OCI-LY3 (cell line): ENCODE results near the gene FNIP2.

ENCODE experiments used
- H2AFZ ChIP-seq: fragments of 200-600, 300-600 bp; shearing (Covaris generic); 2 replicates; pipeline ENCODE4 v1.6.0; 2014; ENCODE audit warnings: antibody characterized with exemption, low read depth, low read length
- H3K27ac ChIP-seq: fragments of 200-600, 300-600 bp; sonication (generic); 2 replicates; pipeline ENCODE4 v1.5.1; 2014; ENCODE audit warnings: mild to moderate bottlenecking, low read length, moderate library complexity, mixed read lengths
- H3K27me3 ChIP-seq: fragments of 200-600, 300-600 bp; sonication (generic); 2 replicates; pipeline ENCODE4 v1.6.1; 2014; ENCODE audit warnings: low read depth, low read length, mixed read lengths
- H3K36me3 ChIP-seq: fragments of 200-600, 300-600 bp; sonication (generic); replicated peaks from 2 replicates; pipeline ENCODE3; 2014; ENCODE audit warnings: low read depth, low read length, mixed read lengths
- H3K4me1 ChIP-seq: fragments of 300-600, 200-600 bp; sonication (generic); 2 replicates; pipeline ENCODE4 v1.6.1; 2014; ENCODE audit warnings: low read length, mixed read lengths
- H3K4me2 ChIP-seq: fragments of 200-600, 300-600 bp; sonication (generic); 2 replicates; pipeline ENCODE4 v1.6.1; 2014; ENCODE audit warnings: low read length, mixed read lengths
- H3K4me3 ChIP-seq: fragments of 300-600, 200-600 bp; sonication (generic); 2 replicates; pipeline ENCODE4 v1.5.1; 2014; ENCODE audit warnings: antibody characterized with exemption, mild to moderate bottlenecking, low read length, moderate library complexity
- H3K79me2 ChIP-seq: fragments of 300-600, 200-600 bp; shearing (Covaris generic); 2 replicates; pipeline ENCODE4 v1.6.1; 2014; ENCODE audit warnings: mild to moderate bottlenecking, low read length, mixed read lengths
- H3K9ac ChIP-seq: fragments of 300-600, 200-600 bp; shearing (Covaris generic); 2 replicates; pipeline ENCODE4 v1.6.0; 2014; ENCODE audit warnings: mild to moderate bottlenecking, low read length, moderate library complexity
- H3K9me3 ChIP-seq: fragments of 200-600, 300-600 bp; shearing (Covaris generic); 2 replicates; pipeline ENCODE4 v1.6.1; 2014; ENCODE audit warnings: low read length, mixed read lengths; ENCODE audit not compliant: insufficient read depth
- H4K20me1 ChIP-seq: fragments of 200-600, 300-600 bp; sonication (generic); 2 replicates; pipeline ENCODE4 v1.6.1; 2016; ENCODE audit warnings: low read length, mixed read lengths; ENCODE audit not compliant: insufficient read depth
- EZH2phosphoT487 ChIP-seq: fragments of 200-600 bp; shearing (Covaris generic); IDR thresholded peaks from 2 replicates; pipeline ENCODE4 v1.6.1; 2018; ENCODE audit warnings: antibody characterized with exemption, mixed run types, low read depth
- TF ChIP-seq, protein P1 (sequence below): fragments of 200-600, 300-600 bp; sonication (generic); IDR thresholded peaks from 2 replicates; pipeline ENCODE4 v1.5.1; 2014; ENCODE audit warnings: antibody characterized with exemption, low read length, low read depth

The FNIP2 gene

GRCh38 chr4:158865520-158866177 lies 96.8 kb downstream of the FNIP2 start:
- Histone ChIP-seq H2AFZ (no peak overlapping the region), H3K4me1 (peaks cover 16% of the 10 kb centered on the region), H3K79me2 (no peaks in the 10 kb centered on the region), H3K9ac (no peak overlapping the region), H3K9me3 (no peaks in the 10 kb centered on the region), H4K20me1 (no peaks in the 10 kb centered on the region), H3K36me3 (no peaks in the 10 kb centered on the region), H3K27ac (no peak overlapping the region), H3K27me3 (peaks cover 70% of the 10 kb centered on the region), H3K4me2 (peak overlapping the region; percentile 68), H3K4me3 (peak overlapping the region; percentile 12)
- TF ChIP-seq, protein P1, sequence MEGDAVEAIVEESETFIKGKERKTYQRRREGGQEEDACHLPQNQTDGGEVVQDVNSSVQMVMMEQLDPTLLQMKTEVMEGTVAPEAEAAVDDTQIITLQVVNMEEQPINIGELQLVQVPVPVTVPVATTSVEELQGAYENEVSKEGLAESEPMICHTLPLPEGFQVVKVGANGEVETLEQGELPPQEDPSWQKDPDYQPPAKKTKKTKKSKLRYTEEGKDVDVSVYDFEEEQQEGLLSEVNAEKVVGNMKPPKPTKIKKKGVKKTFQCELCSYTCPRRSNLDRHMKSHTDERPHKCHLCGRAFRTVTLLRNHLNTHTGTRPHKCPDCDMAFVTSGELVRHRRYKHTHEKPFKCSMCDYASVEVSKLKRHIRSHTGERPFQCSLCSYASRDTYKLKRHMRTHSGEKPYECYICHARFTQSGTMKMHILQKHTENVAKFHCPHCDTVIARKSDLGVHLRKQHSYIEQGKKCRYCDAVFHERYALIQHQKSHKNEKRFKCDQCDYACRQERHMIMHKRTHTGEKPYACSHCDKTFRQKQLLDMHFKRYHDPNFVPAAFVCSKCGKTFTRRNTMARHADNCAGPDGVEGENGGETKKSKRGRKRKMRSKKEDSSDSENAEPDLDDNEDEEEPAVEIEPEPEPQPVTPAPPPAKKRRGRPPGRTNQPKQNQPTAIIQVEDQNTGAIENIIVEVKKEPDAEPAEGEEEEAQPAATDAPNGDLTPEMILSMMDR = no peak
- no peak for TF ChIP-seq EZH2phosphoT487

DNA sequence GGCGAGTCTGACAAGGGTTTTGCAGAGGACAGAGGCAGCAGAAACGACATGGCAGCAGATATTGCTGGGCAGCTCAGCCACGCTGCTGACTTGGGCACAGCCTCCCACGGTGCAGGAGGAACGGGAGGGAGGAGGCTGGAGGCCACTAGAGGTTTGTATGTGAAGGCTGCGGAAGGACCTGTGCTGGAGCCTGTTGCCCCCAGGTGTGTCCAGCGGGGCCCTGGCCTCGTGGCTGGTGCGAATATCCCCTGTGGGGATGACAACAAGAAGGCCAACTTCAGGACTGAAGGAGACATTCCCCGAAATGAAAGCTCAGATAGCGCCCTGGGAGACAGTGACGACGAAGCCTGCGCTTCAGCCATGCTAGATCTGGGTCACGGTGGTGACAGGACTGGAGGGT lies 100.2 kb downstream of the FNIP2 start:
- peaks cover 13% of the 10 kb centered on the region for H3K4me1 ChIP-seq
- no peak overlapping the region for H3K27ac ChIP-seq
- H3K79me2 ChIP-seq = no peaks in the 10 kb centered on the region
- no peak overlapping the region for H3K4me2 ChIP-seq
- H3K9me3 ChIP-seq = no peaks in the 10 kb centered on the region
- peaks cover 46% of the 10 kb centered on the region for H3K27me3 ChIP-seq
- H3K4me3 ChIP-seq = no peak overlapping the region
- no peak for TF ChIP-seq EZH2phosphoT487
- TF ChIP-seq, protein P1 = no peak
- H3K9ac ChIP-seq = no peak overlapping the region
- no peaks in the 10 kb centered on the region for H4K20me1 ChIP-seq
- no peak overlapping the region for H2AFZ ChIP-seq
- no peaks in the 10 kb centered on the region for H3K36me3 ChIP-seq

DNA sequence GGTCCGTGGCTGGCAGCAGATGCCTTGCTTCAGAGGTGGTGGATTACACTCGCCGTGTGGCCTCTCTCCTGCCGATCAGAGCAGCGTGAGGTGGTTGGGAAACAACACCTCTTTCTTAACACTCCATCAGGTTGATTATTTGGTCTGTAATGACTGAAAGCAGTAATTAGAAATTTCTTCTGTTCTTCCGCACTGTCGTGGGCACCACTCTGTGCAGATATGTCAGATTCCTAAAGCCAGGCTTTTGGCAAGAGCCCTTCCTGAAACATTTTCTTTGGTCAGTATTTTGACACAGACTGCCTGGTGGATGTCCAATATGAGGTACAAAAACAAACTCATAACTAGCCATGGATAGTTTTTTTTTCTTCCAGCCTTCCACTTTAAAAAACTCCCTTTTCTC lies 100.9 kb downstream of the FNIP2 start:
- H4K20me1 ChIP-seq = no peaks in the 10 kb centered on the region
- H3K9ac ChIP-seq = no peak overlapping the region
- TF ChIP-seq EZH2phosphoT487 = no peak
- TF ChIP-seq, protein P1 = no peak

DNA sequence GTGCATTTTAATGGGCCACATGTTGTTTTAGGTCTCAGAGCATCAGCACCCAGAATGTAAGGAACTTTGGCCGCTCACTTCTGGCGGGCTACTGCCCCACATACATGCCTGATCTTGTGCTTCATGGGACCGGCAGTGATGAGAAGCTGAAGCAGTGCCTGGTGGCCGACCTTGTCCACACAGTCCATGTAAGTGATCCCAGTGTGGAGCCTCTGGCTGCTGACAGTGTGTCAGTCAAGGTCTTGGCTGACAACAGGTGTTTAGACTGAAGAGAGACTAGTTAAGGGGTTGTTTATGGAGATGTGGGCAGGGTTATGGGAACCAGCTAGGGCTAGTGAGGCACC lies 101.4 kb downstream of the FNIP2 start:
- Histone ChIP-seq H3K27ac (no peak overlapping the region), H3K4me3 (no peak overlapping the region), H2AFZ (no peak overlapping the region)

More for the DNA sequence above, 100.9 kb downstream of the FNIP2 start:
- Histone ChIP-seq H3K4me3 (no peak overlapping the region), H3K27ac (no peak overlapping the region), H3K4me2 (no peak overlapping the region), H3K36me3 (no peaks in the 10 kb centered on the region), H3K4me1 (peaks cover 13% of the 10 kb centered on the region), H3K79me2 (no peaks in the 10 kb centered on the region), H2AFZ (no peak overlapping the region), H3K27me3 (peaks cover 39% of the 10 kb centered on the region), H3K9me3 (no peaks in the 10 kb centered on the region)

More for the DNA sequence above, 101.4 kb downstream of the FNIP2 start:
- H4K20me1 ChIP-seq = no peaks in the 10 kb centered on the region
- no peak overlapping the region for H3K4me2 ChIP-seq
- no peaks in the 10 kb centered on the region for H3K9me3 ChIP-seq
- peaks cover 13% of the 10 kb centered on the region for H3K4me1 ChIP-seq
- H3K27me3 ChIP-seq = peaks cover 35% of the 10 kb centered on the region
- H3K9ac ChIP-seq = no peak overlapping the region
- TF ChIP-seq, protein P1 = no peak
- no peak for TF ChIP-seq EZH2phosphoT487
- no peaks in the 10 kb centered on the region for H3K36me3 ChIP-seq
- no peaks in the 10 kb centered on the region for H3K79me2 ChIP-seq
